NCI-H345 treated with DMSO at 0.1 percent for 48 hours (cell line): ENCODE results near the gene ISOC2.
"Not testable (repeated sequence)": the region's sequence is repeated elsewhere in the genome, so short reads cannot be mapped to it uniquely, and the experiment has no call there.

Experiments used
- DNase-seq: peaks from one replicate; lab custom pipeline; 2025; ENCODE audit not compliant: unreplicated experiment; lab: John Stamatoyannopoulos, UW

ISOC2 gene

DNA sequence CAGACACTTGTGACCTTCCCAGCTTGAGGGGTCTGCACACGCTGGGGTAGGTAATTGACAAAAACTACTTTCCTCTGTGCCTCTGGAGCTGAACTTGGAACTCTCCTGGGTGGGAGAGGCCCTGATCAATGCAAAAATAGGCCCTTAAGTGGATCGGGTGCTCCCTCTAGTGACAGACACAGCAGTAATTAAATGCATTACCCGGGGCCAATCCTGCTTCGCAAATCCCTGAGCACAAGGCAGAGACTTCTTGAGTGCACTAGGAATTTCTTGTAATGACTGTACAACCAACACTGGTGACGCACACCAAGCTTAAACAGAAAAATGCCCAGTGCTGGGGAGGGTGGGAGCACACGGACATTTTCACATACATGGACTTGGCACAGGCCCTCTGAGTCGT lies 43.3 kb downstream of the ISOC2 start:
- no peak for DNase-seq

DNA sequence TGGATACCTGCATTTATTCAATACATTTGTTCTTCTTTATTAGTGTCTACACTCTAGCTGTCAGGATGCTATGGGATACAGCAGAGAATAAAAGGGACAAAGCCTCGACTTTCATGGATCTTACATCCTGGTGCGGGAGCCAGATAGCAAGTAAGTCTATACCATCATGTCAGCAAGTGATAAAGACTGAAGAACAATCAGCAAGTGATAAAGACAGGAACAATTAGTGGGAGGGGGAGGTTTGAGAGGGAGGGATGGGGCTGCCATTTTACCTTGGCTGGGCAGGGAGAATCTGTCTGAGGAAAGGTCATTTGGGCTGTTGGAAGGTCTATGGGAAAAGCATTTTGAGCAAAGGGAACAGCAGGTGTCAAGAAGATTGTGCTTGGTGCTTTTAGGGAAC lies 51.3 kb downstream of the ISOC2 start:
- DNase-seq: no peak

GRCh38 chr19:55409179-55409578 lies 52.3 kb downstream of the ISOC2 start:
- DNase-seq: not testable (repeated sequence)

DNA sequence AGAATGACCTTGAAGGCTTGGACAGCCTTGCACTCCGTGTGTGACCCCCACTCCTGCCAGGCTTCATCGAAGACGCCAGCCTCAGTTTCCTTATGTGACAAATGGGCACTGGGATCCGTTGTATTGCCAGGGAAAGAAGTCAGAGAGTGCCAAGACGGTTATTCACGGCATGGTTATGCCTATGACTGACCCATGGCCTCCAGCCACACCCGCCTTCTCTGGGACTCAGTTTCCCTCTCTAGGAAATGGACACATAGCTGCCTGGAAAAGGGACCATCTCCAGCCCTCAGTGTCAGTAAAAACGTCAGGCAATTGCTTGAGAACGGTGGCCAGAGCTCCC lies 52.9 kb downstream of the ISOC2 start:
- DNase-seq: no peak

DNA sequence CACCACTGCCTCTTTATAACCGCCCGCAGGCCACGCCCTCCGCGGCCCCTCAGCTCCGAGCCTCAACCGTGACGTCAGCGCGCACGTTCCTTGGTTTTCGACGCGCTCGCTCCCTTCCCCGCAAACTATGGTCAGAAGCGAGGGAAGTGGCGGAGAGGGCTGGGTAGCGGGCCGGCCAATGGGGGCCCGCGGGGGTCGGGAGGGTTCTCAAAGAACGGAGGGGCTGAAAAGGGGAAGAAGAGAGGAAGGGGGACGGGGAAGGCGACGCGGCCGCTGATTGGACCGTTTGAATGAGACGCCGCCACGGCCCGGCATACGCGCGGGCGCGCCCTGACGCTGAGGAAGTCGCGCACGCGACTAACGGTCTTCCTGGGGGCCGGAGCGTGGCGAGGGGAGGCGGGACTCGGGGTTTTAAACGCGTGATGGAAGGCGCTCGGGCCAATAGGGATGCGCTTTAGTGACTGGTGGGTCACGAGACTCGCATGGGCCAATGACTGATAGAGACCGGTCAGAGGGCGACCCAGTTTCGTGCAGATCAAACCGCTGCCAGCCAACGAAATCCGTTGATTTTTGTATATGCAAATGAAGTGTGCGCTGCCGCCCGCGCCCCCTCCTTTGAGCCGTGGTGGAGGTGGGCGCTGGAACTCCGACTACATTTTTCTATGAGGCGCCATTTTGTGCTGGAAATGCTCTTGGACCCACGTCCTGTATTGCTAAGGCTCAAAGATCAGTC lies 53.5 kb downstream of the ISOC2 start:
- peak; percentile 82 for DNase-seq

GRCh38 chr19:55407550-55407799 lies 54.0 kb downstream of the ISOC2 start, which contains the start of gene UBE2S:
Gene UBE2S (minus strand): TSS chr19:55407788. CDS start chr19:55407589, 199 bp downstream.
- DNase-seq: not testable (repeated sequence)

DNA sequence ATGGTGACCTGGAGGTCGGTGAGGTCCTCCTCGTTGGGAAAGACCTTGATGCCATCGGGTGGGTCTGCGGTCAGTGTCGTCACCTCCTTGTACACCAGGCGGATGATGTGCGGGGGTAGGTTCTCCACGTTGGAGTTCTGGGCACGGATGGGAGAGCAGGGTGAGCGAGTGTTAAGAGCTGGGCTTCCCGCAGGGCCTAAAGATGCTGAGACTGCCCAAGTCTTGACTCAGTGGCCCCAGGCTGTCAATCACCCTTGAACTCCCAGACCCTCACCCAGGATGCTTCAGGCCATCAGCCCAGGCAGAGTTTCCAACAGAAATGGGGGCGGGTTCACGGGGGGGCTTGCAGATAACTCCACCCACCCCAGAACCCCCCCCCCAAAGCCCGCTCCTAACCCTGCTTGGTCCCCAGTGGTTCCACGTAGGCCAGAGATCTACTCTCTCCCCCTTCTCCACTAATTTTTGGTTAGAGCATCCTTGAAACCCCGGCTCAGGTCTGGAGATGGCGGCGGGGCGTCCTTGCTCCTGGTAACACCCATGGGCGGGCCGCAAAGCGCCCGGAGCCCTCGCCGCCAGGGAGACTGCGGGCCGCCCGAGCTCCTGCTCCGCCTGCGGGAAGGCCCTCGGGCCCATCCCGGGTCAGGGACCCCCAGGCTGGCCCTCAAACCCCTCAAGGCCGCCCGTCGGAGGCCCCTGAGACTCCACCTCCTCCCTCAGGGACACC lies 54.5 kb downstream of the ISOC2 start:
- no peak for DNase-seq

DNA sequence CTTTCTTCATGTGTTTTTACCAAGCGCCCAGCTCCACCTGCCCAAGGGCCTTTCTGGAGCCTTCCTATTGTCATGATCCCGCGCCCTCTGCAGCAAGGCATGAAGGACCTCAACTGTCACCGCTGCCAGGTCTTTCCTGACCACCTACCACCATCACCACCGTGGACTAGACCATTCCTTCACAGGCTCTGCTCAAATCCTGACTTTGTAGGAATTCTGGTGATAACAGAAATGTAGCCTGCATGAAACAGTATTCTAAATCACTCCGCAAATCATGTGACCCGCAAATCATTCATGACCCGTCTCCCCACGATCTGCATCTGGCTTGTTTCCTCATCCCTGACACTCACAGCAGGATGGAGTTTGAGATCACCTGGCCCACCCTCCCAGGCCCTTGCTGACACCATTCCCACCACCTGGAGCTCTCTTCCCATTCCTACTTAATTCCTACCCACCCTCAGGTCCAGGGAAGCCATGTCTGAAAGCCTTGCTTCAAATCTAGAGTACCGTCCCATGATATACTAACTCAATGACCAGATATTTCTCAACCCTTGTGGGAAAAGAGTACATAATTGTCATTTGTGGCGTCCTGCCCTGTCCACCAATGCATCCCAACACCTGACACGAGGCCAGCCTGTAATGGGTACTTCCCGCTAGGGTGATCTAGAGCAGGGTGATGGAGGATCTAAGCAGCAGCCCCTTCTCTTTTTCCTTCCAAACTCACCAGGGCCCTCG lies 55.2 kb downstream of the ISOC2 start:
- no peak for DNase-seq

DNA sequence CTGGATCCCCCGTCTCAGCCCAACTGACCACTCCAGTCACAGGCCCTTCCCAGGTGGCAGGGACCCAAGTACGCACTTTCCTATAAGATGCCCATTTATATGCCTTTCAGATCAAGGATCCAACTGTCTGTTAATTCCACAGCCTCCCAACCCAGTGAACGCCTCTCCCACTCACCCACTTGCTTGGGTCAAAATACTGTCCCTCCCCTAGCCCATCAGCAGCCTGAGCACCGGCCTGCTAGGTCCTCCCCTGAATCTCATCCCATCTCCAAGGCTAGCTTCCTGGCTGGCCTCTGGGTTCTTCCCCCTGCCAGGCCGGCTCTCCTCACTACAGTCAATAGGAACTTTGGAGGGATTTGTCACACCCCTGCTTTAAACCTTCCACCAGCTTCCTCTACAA lies 55.8 kb downstream of the ISOC2 start:
- DNase-seq: no peak
